DMS 273 (cell line): ENCODE measurements around the gene IL32.
A peak's percentile ranks its signal among the peaks of the same experiment; 100 is the strongest.

Experiments
- DNase-seq: peaks from one replicate; lab custom pipeline; 2025; ENCODE audit not compliant: unreplicated experiment; lab: John Stamatoyannopoulos, UW

Gene IL32

GRCh38 chr16:3088925-3089716 lies 23.7 kb downstream of the IL32 start:
- DNase-seq: no peak

DNA sequence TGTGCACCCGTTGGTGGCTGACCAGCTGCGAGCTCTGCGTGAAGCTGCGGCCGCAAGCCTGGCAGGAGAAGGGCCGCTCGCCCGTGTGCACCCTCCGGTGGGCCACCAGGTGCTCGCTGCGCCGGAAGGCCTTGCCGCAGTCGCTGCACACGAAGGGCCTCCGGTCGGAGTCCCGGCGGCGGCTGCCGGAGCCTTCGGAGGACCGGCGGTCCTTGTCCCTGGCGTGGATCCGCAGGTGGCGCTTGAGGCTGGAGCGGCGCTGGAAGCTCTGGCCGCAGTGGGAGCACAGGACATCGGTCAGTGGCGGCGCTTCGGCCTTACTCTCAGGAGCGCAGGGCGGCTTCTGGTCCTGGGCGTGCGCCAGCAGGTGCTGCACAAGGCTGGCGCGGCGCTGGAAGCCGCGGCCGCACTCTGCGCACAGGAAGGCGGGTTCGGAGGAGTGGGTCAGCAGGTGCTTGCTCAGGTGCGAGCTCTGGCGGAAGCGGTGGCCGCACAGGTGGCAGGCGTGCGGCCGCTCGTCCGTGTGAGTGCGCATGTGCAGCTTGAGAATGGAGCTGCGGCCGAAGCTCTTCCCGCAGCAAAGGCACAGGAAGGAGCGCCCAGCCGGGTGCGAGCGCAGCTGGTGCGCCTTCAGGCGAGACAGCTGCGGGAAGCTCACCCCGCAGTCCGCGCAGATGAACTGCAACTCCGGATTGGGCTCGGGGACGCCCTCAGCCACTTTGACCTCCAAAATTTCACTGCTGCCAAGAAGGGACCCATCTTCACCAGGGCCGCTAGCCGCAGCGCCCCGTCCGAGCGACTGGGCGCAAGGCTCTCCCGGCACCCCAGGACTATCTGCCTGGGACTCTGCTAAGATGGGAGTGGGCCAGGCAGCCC lies 24.5 kb downstream of the IL32 start:
- no peak for DNase-seq

- no peak for DNase-seq
Measured at GRCh38 chr16:3091551-3091950, 26.1 kb downstream of the IL32 start.

GRCh38 chr16:3092501-3092941 lies 27.1 kb downstream of the IL32 start:
- DNase-seq: no peak

DNA sequence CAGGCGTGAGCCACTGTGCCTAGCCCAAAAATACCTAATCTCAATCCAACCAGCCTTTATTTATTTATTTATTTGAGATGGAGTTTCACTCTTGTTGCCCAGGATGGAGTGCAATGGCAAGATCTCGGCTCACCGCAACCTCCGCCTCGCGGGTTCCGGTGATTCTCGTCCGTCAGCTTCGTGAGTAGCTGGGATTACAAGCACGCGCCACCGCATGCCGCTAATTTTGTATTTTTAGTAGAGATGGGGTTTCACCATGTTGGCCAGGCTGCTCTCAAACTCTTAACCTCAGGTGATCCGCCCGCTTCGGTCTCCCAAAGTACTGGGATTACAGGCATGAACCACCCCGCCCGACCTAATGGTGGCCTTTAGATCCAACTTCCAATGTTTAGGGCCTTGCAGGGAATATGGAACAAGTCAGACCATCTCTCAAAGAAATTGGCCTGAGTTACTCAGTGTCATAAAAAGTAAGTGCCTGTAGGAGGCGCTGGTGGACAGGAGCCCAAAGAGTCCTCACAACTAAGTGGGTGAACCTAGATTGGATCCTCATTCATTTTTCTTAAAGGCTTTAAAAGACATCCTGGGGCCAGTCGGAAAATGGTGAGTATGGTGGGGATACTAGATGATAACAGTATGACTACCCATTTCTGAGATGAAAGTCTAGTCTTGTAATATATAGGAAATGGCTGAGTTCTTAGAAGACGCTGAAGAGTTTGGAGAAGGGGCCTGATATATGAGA lies 29.0 kb downstream of the IL32 start:
- peak; percentile 73 for DNase-seq

GRCh38 chr16:3095869-3096268 lies 30.4 kb downstream of the IL32 start:
- peak; percentile 61 for DNase-seq

- DNase-seq: no peak
Measured at GRCh38 chr16:3096362-3096761, 30.9 kb downstream of the IL32 start.

DNA sequence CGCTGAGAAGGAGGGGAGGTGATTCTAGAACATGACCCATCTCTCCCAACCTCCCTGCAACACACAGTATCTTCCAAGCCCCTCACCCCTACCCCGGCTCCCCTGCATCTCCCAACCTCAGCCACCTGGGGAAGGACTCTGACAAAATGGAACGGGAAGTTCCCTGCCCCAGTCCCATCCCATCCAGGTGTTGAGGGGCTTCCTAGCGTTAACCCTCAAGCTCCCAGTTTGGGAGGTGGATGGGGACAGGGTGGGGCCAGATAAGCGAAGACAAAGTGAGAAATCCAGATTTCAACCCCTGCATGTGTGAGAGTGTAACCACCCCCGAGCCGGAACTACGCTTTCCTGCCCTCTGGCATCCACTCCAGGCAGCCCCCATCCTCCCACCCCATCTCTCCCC lies 31.8 kb downstream of the IL32 start:
- no peak for DNase-seq

GRCh38 chr16:3098459-3099394 lies 33.3 kb downstream of the IL32 start, which contains the start of gene ZSCAN10:
Gene ZSCAN10, minus strand, starts transcription at chr16:3099294. Its CDS starts 6,357 bp downstream, at chr16:3092937.
- DNase-seq: no peak

DNA sequence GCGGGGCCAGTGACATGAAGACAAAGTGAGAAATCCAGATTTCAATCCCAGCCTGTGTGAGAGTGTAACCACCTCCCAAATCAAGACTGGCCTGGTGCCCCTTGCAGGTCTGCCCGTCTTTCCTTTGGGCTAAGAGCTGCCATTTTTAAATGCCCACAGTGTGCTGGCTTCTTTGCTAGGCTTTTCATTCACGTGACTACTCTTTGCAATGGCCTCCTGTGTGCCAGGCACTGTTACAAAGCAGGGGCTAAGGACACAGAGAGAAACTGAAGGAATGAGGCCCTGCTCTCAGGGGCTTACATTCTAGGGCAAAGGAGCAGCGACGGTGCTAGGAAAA lies 33.9 kb downstream of the IL32 start:
- DNase-seq: no peak

- DNase-seq: peak; percentile 66
Measured at GRCh38 chr16:3099732-3100499, 34.5 kb downstream of the IL32 start.

DNA sequence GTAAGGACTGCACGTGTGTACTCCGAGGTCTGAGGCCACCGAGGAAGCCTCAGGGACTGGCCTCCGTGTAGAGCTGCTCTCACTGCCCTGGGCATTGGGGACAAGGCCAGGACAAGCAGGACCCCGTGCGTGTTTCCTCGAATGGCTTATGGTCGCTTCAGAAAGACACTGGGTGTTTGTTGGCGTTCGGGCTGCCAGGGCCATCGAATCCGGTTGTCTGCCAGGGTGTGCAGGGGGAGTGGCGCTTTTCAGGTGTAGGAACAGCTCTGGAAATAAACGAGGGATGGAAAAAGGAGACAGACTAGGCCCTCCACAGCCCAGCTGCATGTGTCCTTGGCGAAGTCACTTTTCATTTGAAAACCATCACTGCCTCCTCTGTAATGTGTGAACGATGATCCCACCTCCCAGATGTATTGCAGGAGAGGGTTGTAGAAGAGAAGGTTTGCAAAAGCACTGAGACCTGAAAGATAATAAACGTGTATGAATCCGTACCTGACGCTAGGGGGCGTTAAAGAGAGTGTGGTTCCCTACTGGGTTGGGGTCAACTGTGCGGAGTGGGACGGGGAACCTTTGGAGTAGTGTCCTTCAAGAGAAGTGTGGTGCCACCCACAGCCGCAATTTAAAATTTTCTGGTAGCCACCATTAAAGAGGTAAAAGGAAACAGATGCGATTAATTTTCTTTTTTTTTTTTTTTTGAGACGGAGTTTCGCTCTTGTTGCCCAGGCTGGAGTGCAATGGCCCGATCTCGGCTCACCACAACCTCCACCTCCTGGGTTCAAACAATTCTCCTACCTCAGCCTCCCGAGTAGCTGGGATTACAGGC lies 35.8 kb downstream of the IL32 start:
- DNase-seq: peak; percentile 78

DNA sequence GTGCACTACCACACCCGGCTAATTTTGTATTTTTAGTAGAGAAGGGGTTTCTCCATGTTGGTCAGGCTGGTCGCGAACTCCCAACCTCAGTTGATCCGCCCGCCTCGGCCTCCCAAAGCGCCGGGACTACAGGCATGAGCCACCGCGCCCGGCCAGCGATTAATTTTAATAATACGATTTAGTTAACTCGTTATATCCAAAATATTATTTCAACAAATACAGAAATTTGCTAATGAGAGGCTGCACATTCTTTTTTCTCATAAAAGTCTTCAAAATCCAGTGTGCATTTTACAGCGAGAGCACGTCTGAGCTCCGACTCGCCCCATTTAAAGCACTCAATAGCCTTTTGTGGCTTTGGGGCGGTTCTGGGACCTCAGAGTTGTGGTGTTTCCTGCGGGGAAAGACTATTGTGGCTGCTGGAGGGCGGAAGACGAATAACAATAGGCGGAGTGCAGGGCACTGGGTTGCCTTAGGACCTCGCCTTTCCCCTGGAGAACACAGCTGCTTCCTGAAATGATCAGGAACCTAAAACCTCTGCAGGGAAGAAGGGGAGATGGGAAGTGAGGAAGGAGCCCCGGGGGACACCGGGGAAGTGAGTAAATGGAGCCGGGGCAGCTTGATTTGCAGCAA lies 36.5 kb downstream of the IL32 start:
- DNase-seq: no peak

DNA sequence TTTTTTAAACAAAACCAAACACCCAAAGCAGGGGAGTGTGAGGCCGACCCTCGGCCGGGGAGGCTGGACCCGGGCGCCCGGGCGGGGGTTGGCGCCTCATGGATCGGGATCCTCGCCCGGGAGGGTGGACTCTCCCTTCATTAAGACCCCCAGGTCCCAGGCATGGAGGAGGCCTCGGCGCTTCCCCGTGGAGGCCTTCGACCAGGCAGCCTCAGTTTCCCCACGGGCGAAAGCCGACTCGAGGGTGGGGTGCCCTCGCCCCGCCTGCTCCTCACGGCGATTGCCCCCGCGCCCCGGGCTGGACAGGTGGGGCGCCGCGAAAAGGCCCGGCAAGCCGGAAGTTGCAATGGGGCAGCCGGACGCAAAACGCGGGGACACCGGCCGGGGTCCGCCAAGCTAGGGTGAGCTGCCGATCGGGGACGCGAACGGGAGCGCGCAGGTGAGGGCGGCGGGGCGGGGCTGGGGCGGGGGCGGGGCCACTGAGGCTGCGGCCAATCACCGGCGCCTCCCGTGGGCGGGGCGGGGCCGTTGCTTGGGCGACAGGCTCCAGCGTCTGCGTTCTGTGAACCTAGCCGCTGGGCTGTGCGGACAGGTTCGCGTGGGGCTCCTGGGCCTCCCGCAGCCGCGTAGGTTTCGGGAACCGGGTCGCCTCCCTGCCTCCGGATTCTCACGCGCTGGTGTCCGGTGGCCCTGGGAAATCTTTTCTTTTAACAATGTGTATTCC lies 40.9 kb downstream of the IL32 start:
- DNase-seq: peak; percentile 98

DNA sequence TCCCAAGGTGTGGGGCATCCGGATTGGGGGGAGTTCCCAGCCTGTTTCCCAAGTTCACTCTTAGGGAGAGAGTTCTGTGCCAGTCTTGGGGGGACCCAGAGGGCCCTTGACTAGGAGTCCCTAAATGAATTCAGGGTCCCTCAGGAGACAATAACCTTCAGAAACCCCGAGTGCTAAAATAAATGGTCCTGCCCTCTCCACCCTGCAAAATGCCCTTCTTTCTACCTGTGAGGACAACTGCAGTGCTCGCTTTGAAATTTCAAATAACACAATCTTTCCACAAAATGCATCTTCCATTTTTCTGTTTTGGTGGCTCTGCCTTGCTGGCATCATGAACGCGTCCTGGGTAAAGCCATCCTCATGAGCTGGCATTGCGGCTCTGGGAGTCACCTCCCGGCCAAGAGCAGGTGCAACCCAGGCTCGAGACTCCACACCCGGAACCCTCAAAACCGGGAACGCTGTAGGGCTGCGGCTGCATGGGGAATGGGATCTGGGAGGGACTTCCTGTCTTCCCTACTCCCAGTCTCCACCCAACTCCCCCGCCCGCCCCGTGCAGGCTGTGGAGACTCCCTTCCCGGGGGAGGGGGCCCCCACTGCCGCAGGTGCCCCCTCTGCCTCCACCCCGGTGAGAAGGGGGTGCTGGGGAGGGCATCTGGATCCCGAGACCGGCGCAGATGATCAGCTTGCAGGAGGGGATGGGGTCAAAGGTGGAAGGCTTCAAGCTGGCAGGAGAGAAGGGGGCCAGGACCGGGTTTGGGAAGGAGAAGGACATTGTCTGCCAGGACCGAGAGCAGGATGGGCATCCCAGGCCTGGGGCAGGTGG lies 46.8 kb downstream of the IL32 start, which contains the start of gene ZNF205:
Gene ZNF205 (plus strand): TSS at position 529 of the 823 bp plus-strand sequence. CDS start 845 bp downstream, outside the sequence.
- DNase-seq: peak; percentile 93

- DNase-seq: peak; percentile 42
Measured at GRCh38 chr16:3112881-3113574, 47.6 kb downstream of the IL32 start.
